Peyer's patch (tissue), 4 donors: Measurements from ENCODE around the gene ANKRD16.

Experiments
- POLR2A ChIP-seq, 2 donors: fragments of 450-650 bp; IDR thresholded peaks; one replicate each; pipeline ENCODE4 v1.5.1; 2017; ENCODE audit warnings: antibody characterized with exemption in 2 of 2, mild to moderate bottlenecking in 2 of 2, moderate library complexity in 2 of 2
- TF ChIP-seq, protein P1 (sequence below), 6 experiments: fragments of 450-650 bp in 4 of 6; fragments of 200-600 bp in 2 of 6; sonication (generic) in 1 of 6; IDR thresholded peaks; one replicate each; pipeline ENCODE4 v1.5.1; 2017 to 2019; ENCODE audit warnings: antibody characterized with exemption in 6 of 6, mild to moderate bottlenecking in 3 of 6, moderate library complexity in 1 of 6

DNA sequence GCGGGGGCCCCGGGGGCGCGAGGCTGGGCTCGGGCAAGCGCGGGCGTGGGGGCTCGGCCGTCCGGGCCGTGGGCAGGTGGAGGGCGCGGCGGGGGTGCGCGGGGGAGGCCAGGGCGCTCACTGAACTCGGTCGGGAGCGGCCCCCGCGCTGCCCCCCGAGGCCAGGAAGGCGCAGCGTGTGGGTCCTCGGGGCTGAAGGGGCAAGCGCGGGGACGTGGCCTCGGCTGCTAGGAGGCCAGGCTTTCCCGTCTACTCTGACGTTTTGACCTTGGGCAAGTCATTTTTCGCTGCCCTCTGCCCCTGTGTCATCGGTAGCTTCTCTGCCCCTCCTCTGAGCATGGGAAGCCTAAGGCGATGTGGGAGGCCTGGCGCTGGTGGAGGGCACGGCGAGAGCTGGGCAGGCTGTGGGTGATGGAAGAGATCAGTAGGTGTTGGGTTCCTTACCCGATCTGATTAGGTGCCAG, 791 bp upstream of the ANKRD16 start:
- TF ChIP-seq, protein P1, sequence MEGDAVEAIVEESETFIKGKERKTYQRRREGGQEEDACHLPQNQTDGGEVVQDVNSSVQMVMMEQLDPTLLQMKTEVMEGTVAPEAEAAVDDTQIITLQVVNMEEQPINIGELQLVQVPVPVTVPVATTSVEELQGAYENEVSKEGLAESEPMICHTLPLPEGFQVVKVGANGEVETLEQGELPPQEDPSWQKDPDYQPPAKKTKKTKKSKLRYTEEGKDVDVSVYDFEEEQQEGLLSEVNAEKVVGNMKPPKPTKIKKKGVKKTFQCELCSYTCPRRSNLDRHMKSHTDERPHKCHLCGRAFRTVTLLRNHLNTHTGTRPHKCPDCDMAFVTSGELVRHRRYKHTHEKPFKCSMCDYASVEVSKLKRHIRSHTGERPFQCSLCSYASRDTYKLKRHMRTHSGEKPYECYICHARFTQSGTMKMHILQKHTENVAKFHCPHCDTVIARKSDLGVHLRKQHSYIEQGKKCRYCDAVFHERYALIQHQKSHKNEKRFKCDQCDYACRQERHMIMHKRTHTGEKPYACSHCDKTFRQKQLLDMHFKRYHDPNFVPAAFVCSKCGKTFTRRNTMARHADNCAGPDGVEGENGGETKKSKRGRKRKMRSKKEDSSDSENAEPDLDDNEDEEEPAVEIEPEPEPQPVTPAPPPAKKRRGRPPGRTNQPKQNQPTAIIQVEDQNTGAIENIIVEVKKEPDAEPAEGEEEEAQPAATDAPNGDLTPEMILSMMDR (IDR thresholded peaks at IDR 0.05) = no peak
- TF ChIP-seq POLR2A (IDR thresholded peaks at IDR 0.05) = no peak
